IPS-18c (cell line): ENCODE data around the gene ABHD17A.

Experiments used
- H3K4me3 ChIP-seq: 2 replicates; pipeline ENCODE4 v1.7.0; 2013; ENCODE audit warnings: low read depth, mild to moderate bottlenecking, low read length, moderate library complexity; ENCODE audit not compliant: insufficient read depth
- H3K9me3 ChIP-seq: one replicate; pipeline ENCODE4 v1.6.1; 2013; ENCODE audit warnings: mild to moderate bottlenecking, low read length, moderate library complexity; ENCODE audit not compliant: control insufficient read depth, insufficient read depth

The ABHD17A gene

GRCh38 chr19:1874554-1875185 is 10.6 kb downstream of the ABHD17A start:
- peak overlapping the region; percentile 98 for H3K4me3 ChIP-seq
- no peaks in the 10 kb centered on the region for H3K9me3 ChIP-seq

DNA sequence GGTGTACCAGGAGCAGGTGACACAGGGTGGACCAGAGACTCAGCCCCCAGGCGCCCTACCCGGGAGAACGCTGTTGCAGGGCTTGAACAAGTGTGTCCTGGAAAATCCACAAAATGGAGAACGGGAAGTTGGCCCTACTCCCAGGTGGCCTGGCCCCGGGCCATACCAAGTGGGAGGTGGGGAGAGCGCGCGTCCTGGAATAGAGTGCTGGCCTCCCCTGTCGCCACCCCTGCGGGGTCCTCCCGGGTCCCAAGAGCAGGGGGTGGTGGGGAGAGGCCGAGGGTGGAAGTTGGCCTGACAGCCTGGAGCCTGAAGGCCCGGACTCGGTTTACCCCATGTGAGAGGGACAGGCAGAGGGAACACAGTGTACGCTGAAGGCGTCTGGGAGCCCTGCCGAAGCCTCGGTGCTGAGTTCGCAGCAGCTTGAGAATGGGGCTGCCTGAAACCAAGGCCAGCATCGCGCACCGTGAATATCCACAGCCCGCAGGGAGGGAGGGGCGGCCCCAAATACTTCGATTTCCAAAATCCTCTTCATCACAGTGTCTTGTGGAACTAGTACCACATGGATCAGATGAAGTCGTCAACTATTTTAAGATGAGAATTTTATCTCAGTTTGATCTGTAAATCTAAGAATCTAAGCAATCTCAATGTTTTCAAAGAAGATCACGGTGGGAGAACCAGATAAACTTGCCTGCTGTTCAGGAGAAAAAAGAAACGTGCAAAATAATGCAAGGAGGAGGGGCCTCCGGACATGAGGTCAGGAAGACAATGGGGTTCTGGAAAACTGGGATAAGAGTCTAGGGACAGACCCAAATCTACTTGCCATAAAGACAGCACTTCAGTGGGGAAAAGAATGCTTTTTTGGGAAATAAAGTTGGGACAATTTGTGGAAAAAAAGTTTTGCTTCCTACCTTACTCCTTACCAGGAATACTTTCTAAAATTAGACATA is 11.5 kb downstream of the ABHD17A start:
- Histone ChIP-seq H3K4me3 (no peak overlapping the region), H3K9me3 (no peaks in the 10 kb centered on the region)

DNA sequence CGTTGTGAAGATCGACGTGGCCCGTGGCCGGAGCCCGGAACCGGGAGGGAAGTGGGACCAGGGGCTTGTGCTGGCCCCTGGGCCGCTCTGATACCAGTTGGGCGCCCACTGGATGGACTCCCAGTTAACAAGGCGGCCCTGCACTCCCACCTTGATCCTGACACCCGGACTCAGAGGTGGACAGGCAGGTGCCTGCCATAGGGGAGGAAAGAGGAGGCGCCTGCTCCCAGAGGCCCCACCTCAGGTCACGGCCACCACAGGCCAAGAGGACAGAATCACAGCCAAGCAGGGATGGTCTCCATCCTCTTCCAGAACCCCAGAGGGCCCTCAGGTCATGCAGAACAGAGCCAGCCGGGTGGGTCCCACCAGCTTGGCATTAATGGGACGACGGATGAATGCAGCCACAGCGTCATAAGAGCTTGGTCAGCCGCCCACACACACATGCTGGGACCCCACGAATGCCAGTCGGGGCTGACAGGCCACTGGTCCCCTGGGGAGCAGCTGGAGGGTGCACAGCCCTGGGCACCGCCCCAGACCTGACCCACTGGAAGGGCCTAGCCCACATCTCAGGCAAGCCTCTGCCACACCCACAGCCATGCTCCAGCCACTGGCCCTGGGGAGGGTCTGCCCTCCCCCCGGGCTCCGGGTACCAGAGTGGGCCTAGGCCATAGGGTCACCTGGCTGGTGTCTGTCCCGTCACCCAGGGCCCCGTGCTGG is 12.3 kb downstream of the ABHD17A start:
- no peak overlapping the region for H3K4me3 ChIP-seq
- no peaks in the 10 kb centered on the region for H3K9me3 ChIP-seq

GRCh38 chr19:1871630-1872029 is 13.7 kb downstream of the ABHD17A start:
- H3K9me3 ChIP-seq: no peaks in the 10 kb centered on the region
- no peak overlapping the region for H3K4me3 ChIP-seq

- no peaks in the 10 kb centered on the region for H3K9me3 ChIP-seq
- no peak overlapping the region for H3K4me3 ChIP-seq
Observed at GRCh38 chr19:1871140-1871597, 14.1 kb downstream of the ABHD17A start.

- H3K4me3 ChIP-seq: no peak overlapping the region
Observed at GRCh38 chr19:1868971-1869370, 16.3 kb downstream of the ABHD17A start.

GRCh38 chr19:1867349-1867724 is 18.0 kb downstream of the ABHD17A start:
- Histone ChIP-seq H3K9me3 (no peaks in the 10 kb centered on the region), H3K4me3 (no peak overlapping the region)

More at GRCh38 chr19:1868971-1869370, 16.3 kb downstream of the ABHD17A start:
- no peaks in the 10 kb centered on the region for H3K9me3 ChIP-seq

- no peak overlapping the region for H3K4me3 ChIP-seq
- H3K9me3 ChIP-seq: no peaks in the 10 kb centered on the region
Observed at GRCh38 chr19:1866693-1867348, 18.5 kb downstream of the ABHD17A start.

DNA sequence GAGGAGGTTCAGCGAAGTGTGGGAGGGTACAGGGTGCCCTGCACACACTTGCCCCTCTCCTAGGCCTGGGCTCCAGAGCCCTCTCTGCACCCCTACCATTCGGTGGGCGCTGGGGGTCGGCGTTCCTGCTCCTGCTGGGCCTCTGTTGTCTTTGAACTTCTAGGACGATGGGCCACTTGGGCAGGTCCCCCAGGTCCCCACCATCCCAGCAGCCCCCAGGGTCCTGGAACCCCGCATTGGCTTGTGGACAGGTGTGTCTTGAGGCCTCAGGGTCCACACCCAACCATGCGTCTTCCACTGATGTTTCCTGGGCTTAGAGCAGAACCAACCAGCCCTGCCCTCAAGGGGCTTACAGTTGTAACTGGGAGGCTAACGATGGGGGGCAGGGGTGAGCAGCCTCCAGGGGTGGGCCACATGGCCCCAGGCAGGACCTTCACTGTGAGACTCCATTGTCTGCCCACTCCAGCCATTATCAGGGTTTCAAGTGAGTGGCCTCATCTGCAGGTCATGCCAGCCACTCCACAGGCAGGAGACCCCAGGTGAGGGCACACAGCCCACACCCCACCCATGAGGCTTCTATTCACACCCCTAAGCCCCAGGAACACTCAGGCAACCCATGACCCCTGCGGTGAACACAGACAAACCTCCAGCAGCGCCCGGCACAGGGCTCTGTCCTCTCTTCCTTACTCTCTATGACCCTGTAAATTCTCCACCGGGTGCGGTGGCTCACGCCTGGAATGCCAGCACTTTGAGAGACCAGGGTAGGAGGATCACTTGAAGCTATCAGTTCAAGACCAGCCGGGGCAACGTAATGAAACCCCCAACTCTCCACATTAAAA is 19.9 kb downstream of the ABHD17A start:
- peak overlapping the region; percentile 76 for H3K4me3 ChIP-seq
- no peaks in the 10 kb centered on the region for H3K9me3 ChIP-seq

DNA sequence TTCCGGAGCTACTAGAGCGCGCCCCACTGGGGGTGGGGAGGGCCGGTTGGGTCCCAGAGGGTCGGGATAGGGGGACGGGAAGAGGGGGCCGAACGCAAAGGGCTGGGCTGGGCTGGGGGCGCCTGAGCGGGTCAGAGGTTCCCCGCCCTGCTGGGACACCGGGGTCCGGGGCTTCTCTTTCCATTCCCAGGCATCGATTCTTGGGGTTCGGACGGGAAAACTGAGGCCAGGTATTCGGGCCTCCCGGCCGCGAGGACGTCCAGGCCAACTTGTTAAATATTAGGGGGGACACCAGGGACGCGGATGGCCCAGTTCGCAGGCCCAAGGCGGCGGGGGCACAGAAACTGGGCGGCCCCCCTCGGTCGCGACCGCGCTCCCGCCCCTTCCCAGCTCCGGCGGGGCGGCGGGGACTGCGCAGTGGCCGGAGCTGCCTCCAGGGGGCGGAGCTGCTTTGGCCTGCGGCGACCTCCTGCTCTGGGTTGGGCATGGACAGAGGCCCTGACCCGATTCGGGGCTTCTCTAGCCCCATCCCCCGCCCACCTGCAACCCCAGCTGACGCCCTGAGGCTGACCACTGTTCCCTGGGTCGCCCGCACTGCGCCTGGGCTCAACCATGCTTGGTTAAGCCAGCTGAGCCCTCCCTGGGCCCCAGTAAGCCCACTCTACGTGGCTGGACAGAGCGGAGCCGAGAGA is 20.7 kb downstream of the ABHD17A start:
- no peaks in the 10 kb centered on the region for H3K9me3 ChIP-seq
- peak overlapping the region; percentile 76 for H3K4me3 ChIP-seq

- Histone ChIP-seq H3K4me3 (peak overlapping the region; percentile 76; the same call in 1 of the 2 replicates), H3K9me3 (no peaks in the 10 kb centered on the region)
Observed at GRCh38 chr19:1863638-1864479, 21.4 kb downstream of the ABHD17A start.

- Histone ChIP-seq H3K9me3 (no peaks in the 10 kb centered on the region), H3K4me3 (peak within 1 kb of the TSS; percentile 76)
Observed at GRCh38 chr19:1863328-1863637, 22.0 kb downstream of the ABHD17A start, which contains the start of gene KLF16. KLF16 (minus strand) TSS chr19:1863579; CDS start chr19:1863497, 82 bp downstream.

DNA sequence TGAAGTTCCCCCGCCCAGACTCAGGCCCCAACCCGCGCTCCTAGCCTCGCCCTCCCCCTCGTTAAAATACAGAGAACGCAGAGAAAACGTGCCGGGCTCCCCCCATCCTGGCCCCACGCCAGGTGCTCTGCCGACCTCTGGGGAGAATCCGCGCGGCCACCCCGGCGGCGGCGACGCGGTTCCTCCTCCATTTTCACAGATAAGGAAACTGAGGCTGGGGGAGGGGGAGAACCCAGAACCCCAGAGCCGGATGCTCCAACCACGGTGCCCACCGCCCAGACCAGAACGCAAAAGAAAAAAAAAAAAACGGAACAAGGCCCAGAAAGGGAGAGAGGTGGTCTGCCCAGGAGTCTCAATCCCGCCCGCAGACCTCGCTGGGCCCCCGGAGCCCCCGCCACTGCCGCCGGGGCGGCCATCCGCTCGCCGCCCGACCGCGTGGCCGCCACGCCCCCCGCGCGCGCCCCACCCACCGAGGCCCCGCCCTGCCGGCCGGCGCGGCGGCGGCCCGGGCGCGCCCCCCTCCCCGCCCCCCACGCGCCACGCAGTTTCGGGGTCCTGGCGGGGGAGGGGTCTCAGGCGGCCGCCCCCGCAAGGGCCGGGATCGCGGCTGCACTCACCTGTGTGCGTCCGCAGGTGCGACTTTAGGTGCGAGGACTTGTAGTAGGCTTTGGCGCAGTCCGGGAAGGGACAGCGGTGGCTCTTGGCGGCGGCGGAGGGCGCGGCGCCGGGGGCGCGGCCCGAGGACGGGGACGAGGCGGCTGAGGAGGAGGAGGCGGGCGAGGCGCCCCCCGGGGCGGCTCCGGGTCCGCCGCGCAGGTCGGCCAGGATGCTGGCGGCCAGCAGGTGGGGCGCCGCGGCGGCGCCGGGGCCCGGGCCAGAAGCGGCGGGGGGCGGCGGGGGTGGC is 22.6 kb downstream of the ABHD17A start:
- H3K9me3 ChIP-seq: no peaks in the 10 kb centered on the region

DNA sequence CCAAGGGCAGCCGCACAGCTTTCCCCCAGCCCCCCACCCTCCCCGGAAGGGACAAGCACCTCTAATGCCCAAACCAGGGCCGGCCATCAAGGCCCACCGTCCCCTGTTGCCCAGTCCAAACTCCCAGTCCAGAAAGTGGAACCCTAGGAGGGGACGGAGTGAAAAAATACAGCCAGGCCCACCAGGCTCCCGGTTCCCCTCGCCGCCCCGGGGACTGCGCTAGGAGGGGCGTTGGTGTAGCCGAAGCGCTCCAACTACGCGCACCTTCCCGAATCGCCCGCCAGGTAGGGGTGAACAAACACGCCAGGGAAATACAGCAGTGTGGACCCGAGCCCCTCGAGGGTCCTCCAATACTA is 23.2 kb downstream of the ABHD17A start:
- H3K9me3 ChIP-seq: no peaks in the 10 kb centered on the region
- H3K4me3 ChIP-seq: peak overlapping the region; percentile 69

More for the DNA sequence above, 22.6 kb downstream of the ABHD17A start:
- peak overlapping the region; percentile 74 for H3K4me3 ChIP-seq
